ENCODE results near the gene SSBP3. TPM values are rescaled to one million over a fixed set of nuclear protein-coding genes. Genes with fewer than 3 reads are reported as not detected.

Gene SSBP3
- polyA plus RNA-seq, 1 experiment, result 34.3 TPM

DNA sequence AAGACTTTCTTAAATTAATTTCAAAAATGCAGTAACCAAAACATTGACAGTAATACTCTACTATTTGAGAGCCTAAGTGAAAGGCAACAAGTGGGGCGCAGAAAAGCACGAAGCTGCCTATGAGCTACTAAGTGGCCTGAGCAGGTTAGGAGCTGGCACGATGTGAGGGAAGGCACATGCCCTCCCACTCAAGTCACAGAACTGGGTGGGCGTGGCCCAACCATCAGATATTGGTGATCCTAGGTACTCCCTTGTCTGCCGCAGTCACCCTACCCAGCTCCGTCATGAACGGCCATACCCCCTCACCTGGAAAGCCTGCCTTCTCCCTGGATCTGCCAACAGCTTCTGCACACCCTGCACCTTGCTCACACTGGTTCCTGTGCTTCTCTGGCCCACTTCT is 40.8 kb downstream of the SSBP3 start:
- POLR2A ChIA-PET, result no interaction called here

GRCh38 chr1:54364995-54365394 is 41.2 kb downstream of the SSBP3 start:
- TF ChIP-seq, protein P1, sequence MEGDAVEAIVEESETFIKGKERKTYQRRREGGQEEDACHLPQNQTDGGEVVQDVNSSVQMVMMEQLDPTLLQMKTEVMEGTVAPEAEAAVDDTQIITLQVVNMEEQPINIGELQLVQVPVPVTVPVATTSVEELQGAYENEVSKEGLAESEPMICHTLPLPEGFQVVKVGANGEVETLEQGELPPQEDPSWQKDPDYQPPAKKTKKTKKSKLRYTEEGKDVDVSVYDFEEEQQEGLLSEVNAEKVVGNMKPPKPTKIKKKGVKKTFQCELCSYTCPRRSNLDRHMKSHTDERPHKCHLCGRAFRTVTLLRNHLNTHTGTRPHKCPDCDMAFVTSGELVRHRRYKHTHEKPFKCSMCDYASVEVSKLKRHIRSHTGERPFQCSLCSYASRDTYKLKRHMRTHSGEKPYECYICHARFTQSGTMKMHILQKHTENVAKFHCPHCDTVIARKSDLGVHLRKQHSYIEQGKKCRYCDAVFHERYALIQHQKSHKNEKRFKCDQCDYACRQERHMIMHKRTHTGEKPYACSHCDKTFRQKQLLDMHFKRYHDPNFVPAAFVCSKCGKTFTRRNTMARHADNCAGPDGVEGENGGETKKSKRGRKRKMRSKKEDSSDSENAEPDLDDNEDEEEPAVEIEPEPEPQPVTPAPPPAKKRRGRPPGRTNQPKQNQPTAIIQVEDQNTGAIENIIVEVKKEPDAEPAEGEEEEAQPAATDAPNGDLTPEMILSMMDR (IDR thresholded peaks at IDR 0.05; ENCODE audit: low read depth, low read length), result no peak
- no peaks in the 10 kb centered on the region for H3K27me3 ChIP-seq (ENCODE audit: control insufficient read depth, insufficient read depth, low read length)
- H3K27ac ChIP-seq (ENCODE audit: low read depth, low read length), result no peak overlapping the region
- no peak overlapping the region for H3K4me3 ChIP-seq (ENCODE audit: low read depth, low read length)
- ChIA-PET POLR2A (interaction anchor here (0.6 kb wide), 1 partner anchor 112 kb away, joined by 6 read pairs; no protein-coding TSS in a partner anchor), CTCF (no interaction called here)
- no peak for DNase-seq (ENCODE audit: low read depth, low spot score)
- no peaks in the 10 kb centered on the region for H3K9me3 ChIP-seq (ENCODE audit: control insufficient read depth, insufficient read depth, low read length)

More for the DNA sequence above, 40.8 kb downstream of the SSBP3 start:
- DNase-seq (ENCODE audit: low read depth, low spot score), result no peak
- CTCF ChIA-PET, result interaction anchor here (0.6 kb wide), 1 partner anchor 244 kb away, joined by 3 read pairs; no protein-coding TSS in a partner anchor
- TF ChIP-seq, protein P1 (IDR thresholded peaks at IDR 0.05; ENCODE audit: low read depth, low read length), result no peak
- no peaks in the 10 kb centered on the region for H3K9me3 ChIP-seq (ENCODE audit: control insufficient read depth, insufficient read depth, low read length)
- no peak overlapping the region for H3K4me3 ChIP-seq (ENCODE audit: low read depth, low read length)
- no peaks in the 10 kb centered on the region for H3K27me3 ChIP-seq (ENCODE audit: control insufficient read depth, insufficient read depth, low read length)
- H3K27ac ChIP-seq (ENCODE audit: low read depth, low read length), result no peak overlapping the region

- TF ChIP-seq, protein P1 (IDR thresholded peaks at IDR 0.05; ENCODE audit: low read depth, low read length), result no peak
- DNase-seq (ENCODE audit: low read depth, low spot score), result no peak
- ChIA-PET CTCF (no interaction called here), POLR2A (interaction anchor here (0.6 kb wide), 1 partner anchor 111 kb away, joined by 6 read pairs; no protein-coding TSS in a partner anchor)
- no peak overlapping the region for H3K27ac ChIP-seq (ENCODE audit: low read depth, low read length)
- H3K27me3 ChIP-seq (ENCODE audit: control insufficient read depth, insufficient read depth, low read length), result no peaks in the 10 kb centered on the region
- H3K4me3 ChIP-seq (ENCODE audit: low read depth, low read length), result no peak overlapping the region
- H3K9me3 ChIP-seq (ENCODE audit: control insufficient read depth, insufficient read depth, low read length), result no peaks in the 10 kb centered on the region
Measured at GRCh38 chr1:54364582-54364981, 41.6 kb downstream of the SSBP3 start.

- H3K9me3 ChIP-seq (ENCODE audit: control insufficient read depth, insufficient read depth, low read length), result no peaks in the 10 kb centered on the region
- POLR2A ChIA-PET, result interaction anchor here (0.5 kb wide), 1 partner anchor 49 kb away, joined by 3 read pairs; no protein-coding TSS in a partner anchor
- CTCF ChIA-PET, result no interaction called here
- TF ChIP-seq, protein P1 (IDR thresholded peaks at IDR 0.05; ENCODE audit: low read depth, low read length), result no peak
- H3K4me3 ChIP-seq (ENCODE audit: low read depth, low read length), result no peak overlapping the region
- H3K27me3 ChIP-seq (ENCODE audit: control insufficient read depth, insufficient read depth, low read length), result no peaks in the 10 kb centered on the region
- no peak for DNase-seq (ENCODE audit: low read depth, low spot score)
- H3K27ac ChIP-seq (ENCODE audit: low read depth, low read length), result no peak overlapping the region
Measured at GRCh38 chr1:54363925-54364324, 42.3 kb downstream of the SSBP3 start.

- ChIA-PET POLR2A (interaction anchor here (0.6 kb wide), 1 partner anchor 28 kb away, joined by 3 read pairs; no protein-coding TSS in a partner anchor), CTCF (no interaction called here)
- no peak overlapping the region for H3K27ac ChIP-seq (ENCODE audit: low read depth, low read length)
- no peaks in the 10 kb centered on the region for H3K9me3 ChIP-seq (ENCODE audit: control insufficient read depth, insufficient read depth, low read length)
- no peaks in the 10 kb centered on the region for H3K27me3 ChIP-seq (ENCODE audit: control insufficient read depth, insufficient read depth, low read length)
- no peak overlapping the region for H3K4me3 ChIP-seq (ENCODE audit: low read depth, low read length)
- TF ChIP-seq, protein P1 (IDR thresholded peaks at IDR 0.05; ENCODE audit: low read depth, low read length), result no peak
- no peak for DNase-seq (ENCODE audit: low read depth, low spot score)
Measured at GRCh38 chr1:54362881-54363340, 43.3 kb downstream of the SSBP3 start.
